GM19043 (cell line): ENCODE measurements around the gene SLC9A3.

Source experiments
- ATAC-seq: cut with Tn5 transposase; IDR thresholded peaks from one replicate; pipeline ENCODE4 v1.9.1; 2021; ENCODE audit warnings: low read depth; ENCODE audit not compliant: unreplicated experiment

Gene SLC9A3

DNA sequence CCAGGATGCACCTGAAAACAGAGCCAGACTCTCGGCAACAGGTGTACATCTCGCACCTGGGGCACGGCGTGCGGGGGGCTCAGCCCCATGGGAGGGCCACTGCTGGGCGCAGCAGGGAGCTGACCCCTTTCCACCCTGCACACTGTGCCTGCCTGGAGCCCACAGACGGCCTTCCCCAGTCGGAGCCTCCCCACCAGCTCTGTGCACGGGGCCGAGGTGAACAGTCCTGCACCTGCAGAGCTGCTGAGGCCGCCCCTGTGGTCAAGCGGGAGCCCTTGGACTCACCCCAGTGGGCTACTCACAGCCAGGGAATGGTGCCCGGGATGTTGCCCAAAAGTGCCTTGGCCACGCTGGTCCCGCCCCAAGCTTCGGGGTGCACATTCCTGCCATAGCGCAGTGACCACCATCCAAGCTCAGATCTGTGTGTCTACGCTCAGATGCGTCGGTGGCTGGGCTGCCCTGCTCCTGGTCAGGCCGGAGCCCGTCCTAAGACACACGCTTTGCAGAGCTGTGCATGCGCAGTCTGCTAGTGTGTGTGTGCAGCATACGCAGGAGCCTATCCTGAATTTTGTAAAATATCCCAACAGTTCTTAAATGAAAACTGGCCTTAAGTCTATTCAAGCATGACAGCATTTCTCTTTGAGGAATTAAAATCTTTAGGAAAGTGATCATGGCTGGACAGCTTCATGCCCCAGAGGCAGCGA is 89.7 kb downstream of the SLC9A3 start:
- ATAC-seq = no peak

DNA sequence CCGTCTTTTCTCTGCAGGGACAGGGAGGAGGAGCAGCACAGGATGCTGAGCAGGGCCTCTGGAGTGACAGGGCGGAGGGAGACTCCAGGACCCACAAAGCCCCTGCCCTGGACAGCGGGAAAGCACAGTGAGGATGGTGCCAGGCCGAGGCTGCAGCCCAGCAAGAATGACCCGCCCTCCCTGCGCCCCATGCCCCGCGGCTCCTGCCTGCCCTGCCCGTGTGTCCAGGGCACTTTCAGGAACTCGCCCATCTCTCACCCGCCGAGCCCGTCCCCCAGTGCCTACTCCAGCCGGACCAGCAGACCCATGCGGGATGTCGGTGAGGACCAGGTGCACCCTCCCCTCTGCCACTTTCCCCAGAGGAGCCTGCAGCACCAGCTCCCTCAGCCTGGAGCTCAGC is 90.4 kb downstream of the SLC9A3 start:
- no peak for ATAC-seq

DNA sequence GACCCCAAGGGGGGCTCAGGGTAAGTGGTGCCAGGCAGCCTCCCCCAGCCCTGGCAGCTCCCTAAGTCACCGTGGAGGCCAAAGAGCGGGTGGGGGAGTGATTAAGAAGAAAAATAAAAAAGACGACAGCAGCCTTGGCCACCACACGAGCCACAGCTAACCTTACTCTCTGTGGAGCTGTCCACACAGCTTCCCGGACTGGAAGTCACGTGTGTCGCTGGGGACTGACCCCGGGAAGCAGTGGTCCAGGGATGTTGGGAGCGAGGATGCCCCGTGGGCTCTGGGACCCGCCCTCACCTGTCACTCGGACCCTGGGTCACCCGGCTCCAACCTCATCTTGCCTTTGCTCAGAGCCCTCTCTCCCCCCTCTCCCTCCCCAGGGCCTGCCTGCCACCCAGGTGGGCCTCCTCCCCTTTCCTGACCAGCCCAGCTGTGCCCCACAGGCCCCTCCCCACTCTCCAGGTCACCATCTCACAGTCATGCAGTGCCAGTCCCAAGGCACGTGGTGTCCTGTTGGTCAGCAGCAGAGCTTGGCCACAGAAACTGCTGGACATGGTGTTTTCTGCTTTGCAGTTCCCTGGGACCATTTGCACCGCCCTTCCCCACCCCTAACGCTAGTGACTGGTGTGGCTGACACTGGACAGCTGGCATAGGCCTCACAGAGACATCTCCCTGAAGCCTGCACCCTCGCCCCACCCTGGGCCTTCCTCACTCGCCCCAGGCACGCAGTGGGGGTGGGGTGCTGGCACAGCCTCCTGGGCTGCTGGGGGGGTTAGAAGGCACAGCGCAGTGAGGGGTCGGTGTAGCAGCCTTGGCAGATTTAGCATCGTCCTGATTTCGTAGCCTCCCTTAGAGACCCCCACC is 91.1 kb downstream of the SLC9A3 start:
- ATAC-seq = no peak

DNA sequence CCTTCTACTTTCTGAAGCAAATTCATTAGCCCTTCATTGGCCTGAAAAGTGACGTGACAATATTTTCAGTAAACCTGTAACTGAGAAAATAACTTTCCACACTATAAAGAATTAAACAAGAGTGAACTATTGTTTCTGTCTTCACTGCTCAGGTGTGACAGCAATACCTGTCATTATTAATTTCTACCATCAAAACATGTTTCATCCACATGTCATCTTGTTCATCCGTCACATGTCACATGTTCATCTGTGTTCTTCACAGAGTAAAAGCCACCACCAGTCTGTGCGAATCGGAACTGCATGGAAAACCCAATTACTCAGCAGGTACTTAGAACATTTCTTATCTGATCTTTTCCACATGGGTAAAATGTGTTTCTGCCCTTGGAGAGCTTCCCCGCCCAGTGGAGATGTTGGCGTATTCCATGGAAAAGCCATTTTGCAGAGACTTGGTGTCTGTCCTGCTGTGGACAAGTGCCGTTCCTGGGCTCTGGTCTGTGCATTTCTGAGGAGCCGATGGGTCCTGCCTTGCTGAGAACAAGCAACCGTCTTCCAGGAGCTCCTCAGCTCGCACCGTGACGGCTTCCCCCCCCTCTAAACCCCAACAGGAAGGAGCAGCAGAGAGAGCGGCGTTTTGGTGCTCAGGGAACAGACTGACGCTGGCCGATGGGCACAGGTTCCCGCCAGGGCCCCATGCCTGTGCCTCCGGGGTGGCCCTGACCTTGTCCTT is 91.9 kb downstream of the SLC9A3 start:
- ATAC-seq = no peak

DNA sequence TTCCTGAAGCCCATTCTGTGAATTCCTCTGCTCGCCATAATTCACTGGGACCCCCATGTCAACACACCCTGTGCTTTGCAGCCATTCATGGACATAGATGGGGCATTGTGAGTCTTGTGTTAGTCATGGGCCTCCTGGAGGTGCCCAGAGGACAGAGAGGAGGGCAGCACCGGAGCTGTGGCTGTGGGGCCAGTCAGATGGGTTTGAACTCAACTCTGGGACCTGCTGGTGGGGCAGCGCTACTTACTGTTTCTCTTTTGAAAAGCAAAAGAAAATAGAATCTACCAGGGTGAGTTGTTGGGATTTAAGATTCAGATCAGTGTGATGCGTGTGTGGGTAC is 92.6 kb downstream of the SLC9A3 start:
- no peak for ATAC-seq

DNA sequence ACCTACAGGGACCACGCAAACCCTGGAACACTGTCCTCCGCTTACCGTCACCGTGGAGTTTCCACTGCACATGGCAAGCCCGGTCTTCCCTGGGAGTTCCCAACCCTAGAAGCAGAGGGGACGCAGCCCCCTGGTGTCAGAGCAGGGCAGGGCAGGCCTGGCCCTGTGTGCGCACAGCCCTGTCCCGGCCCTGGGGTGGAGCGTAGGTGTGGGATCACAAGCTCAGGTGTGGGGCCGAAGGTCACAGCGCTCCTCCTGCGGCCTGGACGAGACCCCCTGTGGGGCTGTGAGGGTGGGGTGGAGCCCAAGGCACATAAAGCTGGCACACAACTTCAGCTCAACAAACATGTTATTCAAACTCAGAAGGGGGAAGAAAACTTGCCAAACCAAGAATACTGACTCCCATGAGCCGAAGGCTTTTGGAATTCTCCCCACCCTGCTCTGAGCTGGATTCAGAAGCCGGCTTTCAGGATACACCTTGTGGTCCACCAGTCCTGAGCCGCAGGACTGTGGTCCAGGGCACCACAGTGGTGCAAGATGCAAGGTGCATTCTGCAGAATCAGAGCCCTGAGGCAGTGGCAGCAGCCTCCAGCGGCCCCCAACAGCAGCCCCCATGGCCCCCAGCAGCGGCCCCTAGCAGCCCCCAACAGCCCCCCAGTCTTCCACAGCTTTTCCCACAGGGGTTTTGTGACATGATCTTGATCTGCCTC is 93.1 kb downstream of the SLC9A3 start:
- ATAC-seq = no peak

DNA sequence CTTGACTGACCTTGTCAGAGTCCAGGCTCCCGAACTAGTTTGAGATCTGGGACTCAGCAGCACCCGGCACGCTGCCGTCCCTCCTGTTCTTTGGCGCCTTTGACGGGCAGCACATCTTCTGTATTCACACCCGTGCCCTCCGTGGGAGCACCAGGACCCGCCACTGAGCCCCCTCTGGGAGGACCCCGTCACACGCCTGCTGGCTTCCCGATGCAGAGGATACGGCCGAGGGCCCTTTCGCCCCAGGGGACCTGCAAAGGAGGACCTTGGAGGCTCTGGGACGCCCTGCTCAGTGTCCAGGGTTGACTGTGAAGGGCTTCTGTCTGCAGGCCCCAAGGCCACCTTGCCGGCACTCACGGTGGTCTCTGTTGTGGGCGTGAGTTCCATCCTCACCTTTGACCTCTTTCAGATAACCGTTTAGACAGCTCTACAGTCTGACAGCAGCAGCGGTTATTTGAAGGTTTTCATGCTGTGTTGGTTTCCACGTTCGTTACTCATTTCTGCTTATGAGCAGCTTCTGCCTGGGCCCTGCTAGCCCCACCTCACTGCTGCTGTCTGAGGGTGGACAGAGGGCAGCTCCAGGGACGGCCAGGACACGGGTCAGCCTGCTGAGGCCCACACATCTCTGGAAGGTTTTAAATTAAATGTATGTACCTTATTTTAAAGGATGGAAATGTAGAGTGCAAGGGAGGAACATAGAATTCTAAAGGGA is 93.9 kb downstream of the SLC9A3 start:
- no peak for ATAC-seq

DNA sequence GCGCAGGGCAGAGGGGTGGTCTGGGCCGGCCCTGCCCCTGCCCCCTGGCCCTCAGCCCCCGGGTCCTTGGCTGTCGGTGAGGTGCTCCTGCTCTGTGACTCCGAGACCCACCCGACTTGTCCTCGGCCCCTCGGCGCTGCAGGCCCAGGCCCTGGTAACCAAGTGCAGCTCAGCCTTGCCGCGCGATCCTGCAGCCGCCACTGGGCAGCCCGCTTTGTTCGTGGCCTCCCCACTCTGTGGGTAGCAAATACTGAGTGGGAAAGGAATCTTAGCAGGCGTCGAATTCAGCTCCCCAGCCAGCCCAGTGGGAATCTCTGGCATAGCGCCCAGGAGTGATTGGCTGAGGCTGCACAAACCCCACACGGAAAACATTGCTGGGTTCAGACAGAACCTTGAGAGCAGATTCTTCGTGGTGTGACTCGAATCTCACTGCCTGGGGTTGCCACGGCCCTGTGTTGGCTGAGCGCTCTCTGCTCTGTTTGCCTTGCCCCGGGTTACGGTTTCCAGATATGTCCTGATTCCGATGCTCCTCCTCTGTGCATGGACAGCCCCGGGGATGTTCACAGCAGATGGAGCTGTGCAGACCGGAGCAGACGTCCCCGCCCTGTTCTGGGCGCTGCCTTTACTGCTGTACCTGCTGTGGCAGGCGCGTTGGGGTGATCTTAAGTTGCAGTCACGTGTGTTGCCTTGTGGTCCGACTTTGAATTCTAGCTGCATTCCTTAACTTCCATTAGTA is 94.6 kb downstream of the SLC9A3 start:
- no peak for ATAC-seq

DNA sequence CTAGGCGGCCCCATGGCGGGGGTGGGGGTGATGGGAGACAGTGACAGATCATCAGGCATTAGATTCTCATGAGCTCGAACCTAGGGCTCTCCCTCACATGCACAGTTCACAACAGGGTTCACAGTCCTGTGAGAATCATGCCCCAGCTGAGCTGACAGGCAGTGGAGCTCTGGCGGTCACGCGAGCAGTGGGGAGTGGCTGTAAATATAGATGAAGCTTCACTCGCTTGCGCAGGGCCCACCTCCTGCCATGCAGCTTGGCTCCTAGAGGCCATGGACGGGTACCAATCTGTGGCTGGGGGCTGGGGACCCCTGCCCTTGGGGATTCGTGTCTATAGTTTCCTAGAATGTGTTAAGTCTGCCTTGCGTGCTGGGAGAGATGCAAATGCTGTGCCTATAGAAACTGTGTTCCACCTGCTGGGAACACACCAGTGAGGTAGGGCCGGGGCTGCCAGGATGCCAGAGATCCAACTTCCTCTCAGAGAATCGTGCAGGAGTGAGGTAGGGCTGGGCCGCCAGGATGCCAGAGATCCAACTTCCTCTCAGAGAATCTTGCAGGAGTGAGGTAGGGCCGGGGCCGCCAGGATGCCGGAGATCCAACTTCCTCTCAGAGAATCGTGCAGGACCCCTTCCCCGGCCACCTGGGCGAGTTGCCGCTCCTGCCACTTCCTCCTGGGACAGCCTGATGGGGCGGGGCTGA is 95.3 kb downstream of the SLC9A3 start:
- ATAC-seq = no peak

DNA sequence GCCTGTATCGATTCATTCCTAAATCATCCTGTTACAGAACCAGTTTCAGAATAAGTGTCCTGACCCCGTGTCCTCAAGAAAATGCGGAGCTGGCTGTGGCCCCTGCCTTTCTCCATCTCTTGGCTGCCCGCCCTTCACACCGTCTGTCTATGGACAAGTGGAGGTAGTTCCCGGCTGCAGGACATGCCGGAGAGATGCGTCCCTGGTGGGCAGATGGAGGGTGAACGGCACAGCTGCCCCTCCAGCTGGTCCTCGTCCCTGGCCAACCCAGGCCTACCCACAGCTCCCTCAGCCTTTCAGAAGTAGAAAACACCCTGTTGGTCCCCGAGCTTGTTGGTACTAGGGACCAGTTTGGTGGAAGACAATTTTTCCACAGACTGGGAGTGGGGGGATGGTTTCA is 96.0 kb downstream of the SLC9A3 start:
- ATAC-seq = no peak

DNA sequence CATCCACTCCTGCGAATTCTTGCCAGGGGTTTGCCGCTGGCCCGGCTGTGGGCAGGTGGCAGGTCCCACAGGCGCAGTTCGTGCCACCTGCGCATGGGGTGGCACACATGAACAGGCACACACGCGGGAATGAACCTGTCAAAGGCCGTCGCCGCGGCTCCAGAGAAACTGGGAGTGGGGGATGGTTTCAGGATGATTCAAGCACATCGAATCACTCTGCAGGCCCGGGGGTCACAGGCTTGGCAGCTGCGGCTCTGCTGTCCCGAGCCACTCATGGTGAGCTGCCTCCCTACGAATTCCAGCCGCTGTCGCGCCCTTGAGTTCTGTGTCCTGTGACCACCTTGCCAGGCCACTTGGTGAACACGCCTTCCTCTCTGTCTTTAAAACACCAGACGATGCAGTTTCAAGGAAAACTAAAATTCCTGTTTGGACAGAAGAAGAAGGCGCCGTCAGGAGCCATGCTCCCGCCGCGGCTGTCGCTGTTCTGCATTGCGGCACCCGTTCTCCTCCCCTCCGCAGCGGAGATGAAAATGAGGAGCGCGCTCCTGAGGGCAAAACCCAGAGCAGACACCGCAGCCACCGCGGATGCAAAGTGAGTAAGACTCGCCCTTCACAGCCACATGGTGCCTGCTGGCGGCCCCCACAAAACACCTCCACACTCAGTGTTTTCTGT is 96.7 kb downstream of the SLC9A3 start:
- no peak for ATAC-seq

DNA sequence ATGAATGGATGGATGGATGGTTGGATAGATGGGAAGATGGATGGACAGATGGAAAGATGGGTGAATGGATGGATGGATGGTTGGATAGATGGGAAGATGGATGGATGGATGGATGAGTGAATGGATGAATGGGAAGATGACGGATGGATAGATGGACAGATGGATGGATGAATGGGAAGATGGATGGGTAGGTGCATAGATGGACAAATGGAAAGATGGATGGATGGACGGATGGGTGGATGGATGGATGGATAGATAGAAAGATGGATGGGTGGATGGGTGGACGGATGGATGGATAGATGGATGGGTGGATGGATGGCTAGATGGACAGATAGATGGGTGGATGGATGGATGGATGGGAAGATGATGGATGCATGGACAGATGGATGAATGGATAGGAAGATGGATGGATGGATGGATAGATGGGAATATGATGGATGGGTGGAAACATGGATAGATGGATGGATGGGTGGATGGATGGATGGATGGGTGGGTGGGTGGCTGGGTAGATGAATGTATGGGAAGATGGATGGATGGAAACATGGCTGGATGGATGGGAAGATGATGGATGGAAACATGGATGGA is 97.8 kb downstream of the SLC9A3 start:
- ATAC-seq = no peak

DNA sequence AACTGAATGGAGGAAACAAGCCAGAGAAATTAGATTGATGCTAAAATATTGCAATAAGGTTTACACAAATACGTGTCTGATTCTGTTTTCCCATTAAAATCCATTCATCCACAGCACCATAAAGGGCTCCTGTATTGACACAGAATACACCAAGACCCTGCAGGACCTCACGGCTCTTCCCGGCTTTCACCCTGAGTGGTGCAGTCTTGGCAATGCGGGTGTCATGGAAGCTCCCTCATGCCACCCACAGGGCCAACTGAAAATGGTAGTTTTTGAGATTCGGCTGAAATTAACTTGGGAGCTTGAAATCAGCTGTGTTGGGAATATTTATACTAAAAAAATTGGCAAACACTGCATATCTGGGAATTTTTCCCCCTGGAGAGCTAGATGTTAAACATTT is 98.5 kb downstream of the SLC9A3 start:
- no peak for ATAC-seq

DNA sequence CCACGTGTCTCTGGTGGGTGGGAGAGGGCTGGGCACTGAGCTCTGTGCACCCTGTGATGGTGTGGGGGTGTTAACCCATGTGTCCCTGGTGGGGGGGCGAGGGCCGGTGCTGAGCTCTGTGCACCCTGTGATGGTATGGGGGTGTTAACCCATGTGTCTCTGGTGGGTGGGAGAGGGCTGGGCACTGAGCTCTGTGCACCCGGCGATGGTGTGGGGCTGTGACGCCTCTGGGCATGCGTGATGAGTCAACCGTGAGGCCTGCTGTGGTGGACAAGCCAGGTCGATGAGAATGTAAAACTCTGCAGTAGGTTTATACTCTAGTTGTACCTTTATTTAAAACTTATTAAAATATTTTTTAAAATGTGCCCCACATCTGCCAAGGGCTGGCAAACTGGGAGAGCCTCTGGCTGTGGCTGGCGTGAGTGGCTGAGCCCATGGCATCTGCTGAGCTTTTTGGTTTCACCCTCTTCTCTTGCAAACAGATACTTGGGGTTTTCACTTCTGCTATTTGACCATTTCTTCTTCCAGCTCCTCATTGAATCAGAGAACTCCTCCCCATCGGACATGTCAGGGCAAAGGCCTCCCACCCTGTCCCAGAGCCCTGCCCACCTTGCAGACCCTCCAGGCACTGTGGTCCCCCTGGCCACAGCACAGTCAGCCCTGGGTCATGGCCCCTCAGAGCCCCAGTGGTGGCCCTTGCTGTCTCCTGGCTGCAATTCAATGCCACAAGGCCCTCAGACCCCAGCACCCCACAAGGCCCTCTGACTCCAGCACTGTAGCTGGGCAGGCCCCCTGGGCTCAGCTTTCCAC is 99.7 kb downstream of the SLC9A3 start:
- ATAC-seq = peak; percentile 86

DNA sequence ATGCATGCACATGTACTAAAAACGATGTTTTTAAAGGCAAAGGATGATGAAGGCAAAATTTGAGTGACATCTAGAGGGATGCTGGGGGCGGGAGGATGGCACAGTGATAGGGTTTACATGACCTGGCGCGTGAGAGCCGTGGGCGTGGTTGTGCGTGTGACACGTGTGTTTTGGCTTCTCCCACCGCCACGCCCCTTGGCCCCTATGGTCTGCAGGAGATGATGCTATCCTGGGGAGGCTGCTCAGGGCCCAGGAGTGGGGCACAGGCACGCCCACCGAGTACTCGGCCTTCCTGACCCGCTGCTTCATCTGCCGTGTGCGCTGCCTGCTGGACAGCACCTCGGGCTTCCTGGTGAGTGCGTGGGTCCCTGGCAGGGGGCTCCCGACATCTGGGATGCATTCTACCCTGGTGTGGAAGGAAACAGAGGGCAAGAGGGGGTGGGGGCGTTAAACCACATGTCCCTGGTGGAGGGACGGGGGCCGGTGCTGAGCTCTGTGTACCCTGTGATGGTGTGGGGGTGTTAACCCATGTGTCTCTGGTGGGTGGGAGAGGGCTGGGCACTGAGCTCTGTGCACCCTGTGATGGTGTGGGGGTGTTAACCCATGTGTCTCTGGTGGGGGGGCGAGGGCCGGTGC is 100.5 kb downstream of the SLC9A3 start:
- no peak for ATAC-seq

DNA sequence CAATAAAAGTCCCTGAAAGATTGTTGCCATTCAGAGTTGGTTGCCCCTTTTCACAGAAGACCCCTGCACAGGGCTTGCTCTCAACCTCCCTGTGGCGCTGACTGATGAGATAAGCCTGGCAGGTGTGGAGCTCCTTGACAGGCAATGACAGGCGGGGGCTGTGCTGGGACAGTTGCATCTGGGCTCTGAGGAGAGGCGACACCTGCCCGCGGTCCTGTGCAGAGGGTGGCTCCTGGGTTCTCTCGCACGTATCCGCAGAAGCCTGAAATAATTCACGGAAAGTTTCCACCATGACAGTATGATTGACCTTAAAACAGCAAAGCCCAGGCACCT is 101.0 kb downstream of the SLC9A3 start:
- ATAC-seq = no peak
